H1 (cell line): ENCODE measurements around the gene NGEF. TPM values are rescaled to one million over a fixed set of nuclear protein-coding genes. Genes with fewer than 3 reads are reported as not detected.

Experiments
- CTCF ChIA-PET: fragments of 300-600 bp; sonication (Branson Sonifier 250); formaldehyde crosslinking; loops from one replicate; lab custom pipeline; 2021; ENCODE audit not compliant: partially characterized antibody; lab: Charles Lee
- POLR2A ChIA-PET: fragments of 300-600 bp; sonication (Branson Sonifier 250); formaldehyde crosslinking; loops from one replicate; lab custom pipeline; 2021; ENCODE audit warnings: inconsistent platforms; ENCODE audit not compliant: partially characterized antibody; lab: Charles Lee
- DNase-seq, 2 experiments: peaks; one replicate each; pipeline versions ENCODE4 v3.0.0 to v3.0.0-alpha.2; 2010 to 2022; ENCODE audit warnings: low spot score in 2 of 2, low read depth in 1 of 2, mixed read lengths in 1 of 2
- FAIRE-seq: peaks from 2 replicates; lab custom pipeline; 2011; peaks lifted over from hg19 to GRCh38; lab: Jason Lieb, UNC
- H2AFZ ChIP-seq: 2 replicates; pipeline ENCODE4 v1.8.1; 2012; ENCODE audit warnings: low read length, inconsistent platforms
- H2AK5ac ChIP-seq: 2 replicates; pipeline ENCODE4 v1.6.1; 2013; ENCODE audit warnings: low read depth, low read length
- H2BK120ac ChIP-seq: replicated peaks from 2 replicates; pipeline ENCODE3; 2013; ENCODE audit warnings: low read depth, low read length, inconsistent platforms
- H2BK12ac ChIP-seq: 2 replicates; pipeline ENCODE4 v1.6.1; 2013; ENCODE audit warnings: low read depth, low read length
- H2BK15ac ChIP-seq: 2 replicates; pipeline ENCODE4 v1.6.1; 2013; ENCODE audit warnings: low read length
- H2BK20ac ChIP-seq: 2 replicates; pipeline ENCODE4 v1.6.1; 2013; ENCODE audit warnings: low read length
- H2BK5ac ChIP-seq: 2 replicates; pipeline ENCODE4 v1.6.1; 2013; ENCODE audit warnings: low read depth, low read length
- H3K14ac ChIP-seq: 2 replicates; pipeline ENCODE4 v1.6.1; 2013; ENCODE audit warnings: inconsistent platforms; ENCODE audit not compliant: insufficient read length
- H3K18ac ChIP-seq: 2 replicates; pipeline ENCODE4 v1.6.1; 2013; ENCODE audit warnings: low read length; ENCODE audit errors: extremely low read depth
- H3K23ac ChIP-seq: 2 replicates; pipeline ENCODE4 v1.6.1; 2013; ENCODE audit warnings: inconsistent platforms; ENCODE audit not compliant: insufficient read length
- H3K23me2 ChIP-seq: 2 replicates; pipeline ENCODE4 v1.6.1; 2013; ENCODE audit warnings: low read depth, low read length
- H3K27ac ChIP-seq: 2 replicates; pipeline ENCODE4 v1.6.1; 2011; ENCODE audit warnings: low read depth, low read length, inconsistent platforms
- H3K27me3 ChIP-seq, 4 experiments: replicated peaks in 1 of 4; 1 replicate in 1 of 4; 2 replicates in 3 of 4; pipeline versions ENCODE4 v1.6.1 to v1.8.1; 2011 to 2013; ENCODE audit warnings: low read length in 3 of 4, mild to moderate bottlenecking in 3 of 4, inconsistent platforms in 2 of 4, mixed read lengths in 2 of 4, moderate library complexity in 1 of 4; ENCODE audit not compliant: control insufficient read depth in 3 of 4, insufficient read depth in 3 of 4; ENCODE audit errors: extremely low read depth in 1 of 4
- H3K36me3 ChIP-seq, 4 experiments: 2 replicates each; pipeline versions ENCODE4 v1.6.1 to v1.8.1; 2011 to 2013; ENCODE audit warnings: mild to moderate bottlenecking in 4 of 4, low read length in 3 of 4, moderate library complexity in 2 of 4, control low read depth in 1 of 4, inconsistent platforms in 1 of 4; ENCODE audit not compliant: insufficient read depth in 4 of 4, control insufficient read depth in 2 of 4
- H3K4ac ChIP-seq: replicated peaks from 2 replicates; pipeline ENCODE3; 2013; ENCODE audit warnings: low read length, low read depth, mixed read lengths, inconsistent platforms; ENCODE audit not compliant: insufficient read length
- H3K4me1 ChIP-seq, 4 experiments: replicated peaks in 1 of 4; 1 replicate in 1 of 4; 2 replicates in 3 of 4; pipeline versions ENCODE4 v1.6.1 to v1.8.1; 2011 to 2013; ENCODE audit warnings: low read length in 3 of 4, inconsistent platforms in 2 of 4, mixed read lengths in 1 of 4; ENCODE audit not compliant: insufficient read depth in 4 of 4, control insufficient read depth in 3 of 4
- H3K4me2 ChIP-seq, 2 experiments: 2 replicates each; pipeline versions ENCODE4 v1.6.1 to v1.8.1; 2011 to 2013; ENCODE audit warnings: low read depth in 2 of 2, low read length in 2 of 2, control low read depth in 1 of 2, inconsistent platforms in 1 of 2, mild to moderate bottlenecking in 1 of 2; ENCODE audit not compliant: insufficient read depth in 1 of 2
- H3K4me3 ChIP-seq, 4 experiments: fragments of 200-600, 300-600 bp in 1 of 4; sonication (generic), shearing (Covaris generic), sonication (Bioruptor Twin) in 1 of 4; 2 replicates each; pipeline versions ENCODE4 v1.5.1 to v1.8.1; 2011 to 2016; ENCODE audit warnings: low read length in 4 of 4, low read depth in 3 of 4, control low read depth in 2 of 4, inconsistent platforms in 2 of 4, mild to moderate bottlenecking in 2 of 4, mixed read lengths in 1 of 4, moderate library complexity in 1 of 4; ENCODE audit not compliant: insufficient read depth in 2 of 4; ENCODE audit errors: extremely low read depth in 1 of 4
- H3K56ac ChIP-seq: replicated peaks from 2 replicates; pipeline ENCODE3; 2013; ENCODE audit warnings: low read depth, mild to moderate bottlenecking, mixed read lengths, low read length, inconsistent platforms; ENCODE audit not compliant: insufficient read length
- H3K79me1 ChIP-seq: 2 replicates; pipeline ENCODE4 v1.6.1; 2013; ENCODE audit warnings: low read depth, low read length, control low read depth
- H3K79me2 ChIP-seq, 2 experiments: 2 replicates each; pipeline versions ENCODE4 v1.6.1 to v1.8.1; 2012 to 2013; ENCODE audit warnings: low read length in 2 of 2, mild to moderate bottlenecking in 2 of 2, inconsistent platforms in 1 of 2; ENCODE audit not compliant: insufficient read depth in 2 of 2, control insufficient read depth in 1 of 2
- H3K9ac ChIP-seq, 4 experiments: replicated peaks in 1 of 4; 1 replicate in 1 of 4; 2 replicates in 3 of 4; pipeline versions ENCODE4 v1.6.1 to v1.8.1; 2011 to 2013; ENCODE audit warnings: low read depth in 3 of 4, low read length in 3 of 4, control low read depth in 2 of 4, mild to moderate bottlenecking in 2 of 4, moderate library complexity in 2 of 4, inconsistent platforms in 1 of 4; ENCODE audit errors: extremely low read depth in 1 of 4
- H3K9me3 ChIP-seq, 2 experiments: 2 replicates each; pipeline versions ENCODE4 v1.6.1 to v1.8.1; 2012 to 2013; ENCODE audit warnings: mild to moderate bottlenecking in 2 of 2, moderate library complexity in 2 of 2, control low read depth in 1 of 2, inconsistent platforms in 1 of 2, low read depth in 1 of 2, low read length in 1 of 2, mixed read lengths in 1 of 2; ENCODE audit not compliant: insufficient read depth in 2 of 2
- H4K20me1 ChIP-seq, 2 experiments: replicated peaks in 1 of 2; 2 replicates each; pipeline versions ENCODE3 to v1.8.1; 2011 to 2013; ENCODE audit warnings: inconsistent platforms in 2 of 2, low read length in 2 of 2, mild to moderate bottlenecking in 1 of 2; ENCODE audit not compliant: insufficient read depth in 2 of 2, control insufficient read depth in 1 of 2
- H4K5ac ChIP-seq: 2 replicates; pipeline ENCODE4 v1.6.1; 2013; ENCODE audit warnings: low read length, low read depth, mixed read lengths, inconsistent platforms; ENCODE audit not compliant: insufficient read length
- H4K8ac ChIP-seq: 2 replicates; pipeline ENCODE4 v1.8.0; 2013; ENCODE audit warnings: mild to moderate bottlenecking, moderate library complexity, low read length, inconsistent platforms; ENCODE audit not compliant: insufficient read depth; ENCODE audit errors: extremely low read depth
- H4K91ac ChIP-seq: replicated peaks from 2 replicates; pipeline ENCODE3; 2013; ENCODE audit warnings: low read length, mixed read lengths, inconsistent platforms; ENCODE audit not compliant: insufficient read length
- CHD1 ChIP-seq: IDR thresholded peaks from 2 replicates; pipeline ENCODE4 v1.6.1; 2012; ENCODE audit warnings: low read depth, low read length, improper control_type of control experiment
- CTBP2 ChIP-seq: IDR thresholded peaks from 2 replicates; pipeline ENCODE4 v1.7.0; 2011; ENCODE audit warnings: borderline replicate concordance, mild to moderate bottlenecking, moderate library complexity, mixed read lengths, low read length; ENCODE audit not compliant: insufficient read depth, insufficient read length
- EZH2 ChIP-seq: fragments of 200-600 bp; sonication (generic); IDR thresholded peaks from 2 replicates; pipeline ENCODE4 v1.7.1; 2012; ENCODE audit warnings: low read depth, mild to moderate bottlenecking, moderate library complexity, low read length, inconsistent platforms; ENCODE audit not compliant: severe bottlenecking
- FOSL1 ChIP-seq: IDR thresholded peaks from 2 replicates; pipeline ENCODE4 v1.6.1; 2011; ENCODE audit warnings: mild to moderate bottlenecking, low read depth, low read length, moderate library complexity; ENCODE audit not compliant: insufficient read depth
- KDM4A ChIP-seq: IDR thresholded peaks from one replicate; pipeline ENCODE4 v1.7.1; 2012; ENCODE audit warnings: low read depth, mild to moderate bottlenecking, moderate library complexity, low read length, inconsistent platforms; ENCODE audit not compliant: severe bottlenecking
- NANOG ChIP-seq: IDR thresholded peaks from 2 replicates; pipeline ENCODE4 v1.6.1; 2011; ENCODE audit warnings: low read length, low read depth, mild to moderate bottlenecking, inconsistent platforms; ENCODE audit not compliant: insufficient read depth, poor library complexity, severe bottlenecking
- NRF1 ChIP-seq: IDR thresholded peaks from 2 replicates; pipeline ENCODE4 v1.6.1; 2011; ENCODE audit warnings: mild to moderate bottlenecking, low read depth, low read length, improper control_type of control experiment
- SIX5 ChIP-seq: IDR thresholded peaks from 2 replicates; pipeline ENCODE4 v1.6.1; 2011; ENCODE audit warnings: mild to moderate bottlenecking, low read depth, low read length
- SRF ChIP-seq: IDR thresholded peaks from 2 replicates; pipeline ENCODE4 v1.6.1; 2011; ENCODE audit warnings: mild to moderate bottlenecking, low read depth, low read length, moderate library complexity
- TAF7 ChIP-seq: optimal IDR thresholded peaks from 2 replicates; pipeline ENCODE3; 2011; ENCODE audit warnings: low read depth, mild to moderate bottlenecking, inconsistent platforms, low read length, moderate library complexity, borderline replicate concordance
- WGBS, 2 experiments: shearing (Covaris generic) in 1 of 2; methylation state at CpG; one replicate each; pipeline versions ENCODE4 v1.1.6 to v1.1.7; 2013 to 2015; ENCODE audit warnings: low lambda C conversion rate in 2 of 2, mixed read lengths in 2 of 2, inconsistent platforms in 1 of 2, low coverage in 1 of 2, missing lambda C conversion rate in 1 of 2; ENCODE audit not compliant: insufficient replicate concordance in 2 of 2, insufficient coverage in 1 of 2, insufficient read length in 1 of 2; ENCODE audit errors: extremely low coverage in 1 of 2, missing lambda C conversion rate in 1 of 2; 5-methylcytosine and 5-hydroxymethylcytosine counted together
- polyA plus RNA-seq, 7 experiments: library from polyadenylated mRNA; depleted of rRNA in 3 of 7; stranded (reverse) in 5 of 7; unstranded in 2 of 7; fragments of >200 nt in 5 of 7; fragments of 200-250 nt in 2 of 7; gene quantifications; 1 replicate in 5 of 7; 2 replicates in 1 of 7; 4 replicates in 1 of 7; pipeline versions ENCODE4 v1.2.1 to v1.2.3, GENCODE V29; 2011 to 2013; ENCODE audit warnings: missing spikeins in 2 of 7, mixed read lengths in 2 of 7
- total RNA-seq: library from RNA; stranded (reverse); fragmentation: NEBNext Ultra II Directional; extraction: Animal tissue kit (Norgen Biotek cat#: 25700); gene quantifications from 2 replicates; pipeline ENCODE4 v1.2.1, GENCODE V29; 2021
- TF ChIP-seq, protein P1 (sequence below): IDR thresholded peaks from 2 replicates; pipeline ENCODE4 v1.6.1; 2011; ENCODE audit warnings: low read length, improper control_type of control experiment

NGEF gene
- total and polyA plus RNA-seq, 2 of the 8 experiments (the other 6 are each of a cell fraction or from before 2014, with no cell fraction given): 2.7 to 3.2 TPM

DNA sequence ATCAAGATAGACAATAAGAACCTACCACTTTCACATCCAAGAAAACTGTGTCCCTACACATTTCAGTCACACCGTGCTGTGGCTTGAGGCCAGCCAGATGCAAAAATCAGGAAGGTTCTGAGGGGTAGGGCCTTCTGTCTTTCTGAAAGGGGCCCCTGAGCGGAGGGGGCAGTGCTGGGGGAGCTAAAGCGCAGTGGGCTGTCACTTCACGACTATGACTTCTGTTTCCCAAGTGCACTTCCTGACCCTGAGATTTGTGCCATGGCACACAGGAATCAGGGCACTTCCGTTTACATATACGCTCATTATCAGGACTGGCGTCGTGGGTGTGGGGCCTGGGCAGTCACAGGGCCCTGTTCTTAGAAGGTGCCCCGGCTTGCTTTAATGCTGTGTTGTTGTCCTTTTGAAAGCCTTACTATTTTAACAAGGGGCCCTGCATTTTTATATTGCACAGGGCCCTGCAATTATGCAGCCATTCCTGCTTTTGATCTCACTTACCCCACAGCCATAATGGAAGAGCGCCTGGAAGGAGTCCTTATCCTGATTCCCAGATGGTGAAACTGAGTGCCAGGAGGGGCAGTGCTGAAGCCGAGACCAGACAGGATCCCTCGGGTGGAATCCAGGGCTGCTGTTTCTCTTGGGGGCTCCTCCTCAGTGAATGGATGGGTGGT is 620 bp downstream of the NGEF start:
- H4K8ac ChIP-seq: 0 out of 2 replicates have a peak overlapping the region, but pooled peaks have one; percentile 12
- 88% methylated on average over 12 of the region's 12 CpGs; no CpG with 5 or more reads in 1 of the 2 experiments for WGBS, 2 experiments
- no peak overlapping the region for H2AFZ ChIP-seq
- H3K79me1 ChIP-seq: no peaks in the 10 kb centered on the region
- no peak overlapping the region for H3K4me3 ChIP-seq
- H2BK15ac ChIP-seq: no peak overlapping the region
- no peaks in the 10 kb centered on the region for H3K9me3 ChIP-seq
- H3K56ac ChIP-seq: no peak overlapping the region
- no peak for FAIRE-seq
- H2BK12ac ChIP-seq: no peak overlapping the region
- no peak overlapping the region for H3K14ac ChIP-seq
- peaks cover 10% of the 10 kb centered on the region; the same call in 1 of the 2 replicates for H3K23me2 ChIP-seq
- H4K91ac ChIP-seq: no peak overlapping the region
- H2BK120ac ChIP-seq: no peak overlapping the region
- no peaks in the 10 kb centered on the region for H3K4me1 ChIP-seq
- no peaks in the 10 kb centered on the region for H3K79me2 ChIP-seq
- no peak overlapping the region for H3K4me2 ChIP-seq
- no peak overlapping the region for H3K9ac ChIP-seq
- no peaks in the 10 kb centered on the region for H3K27me3 ChIP-seq
- H3K36me3 ChIP-seq: no peaks in the 10 kb centered on the region
- no peak overlapping the region for H3K18ac ChIP-seq
- CTCF ChIA-PET: interaction anchor here (0.6 to 2.9 kb wide), 6 partner anchors 10 to 239 kb away, joined by 3 to 10 read pairs (median 3); partner anchors contain the start of gene ATG16L1
- H2BK20ac ChIP-seq: no peak overlapping the region
- no peaks in the 10 kb centered on the region for H4K20me1 ChIP-seq
- H2BK5ac ChIP-seq: no peak overlapping the region
- H3K4ac ChIP-seq: no peak overlapping the region
- DNase-seq: no peak
- POLR2A ChIA-PET: interaction anchor here (1.1 kb wide), 1 partner anchor 36 kb away, joined by 3 read pairs; no protein-coding TSS in a partner anchor
- H2AK5ac ChIP-seq: no peak overlapping the region
- no peak overlapping the region for H3K27ac ChIP-seq
- no peak overlapping the region for H4K5ac ChIP-seq
- H3K23ac ChIP-seq: no peak overlapping the region
- TF ChIP-seq, protein P1, sequence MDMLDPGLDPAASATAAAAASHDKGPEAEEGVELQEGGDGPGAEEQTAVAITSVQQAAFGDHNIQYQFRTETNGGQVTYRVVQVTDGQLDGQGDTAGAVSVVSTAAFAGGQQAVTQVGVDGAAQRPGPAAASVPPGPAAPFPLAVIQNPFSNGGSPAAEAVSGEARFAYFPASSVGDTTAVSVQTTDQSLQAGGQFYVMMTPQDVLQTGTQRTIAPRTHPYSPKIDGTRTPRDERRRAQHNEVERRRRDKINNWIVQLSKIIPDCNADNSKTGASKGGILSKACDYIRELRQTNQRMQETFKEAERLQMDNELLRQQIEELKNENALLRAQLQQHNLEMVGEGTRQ: no peak
- TF ChIP-seq NANOG (no peak), EZH2 (no peak), CHD1 (no peak), KDM4A (no peak), CTBP2 (no peak), TAF7 (no peak), FOSL1 (no peak), SRF (no peak), SIX5 (no peak), NRF1 (no peak)
